SK-N-SH (cell line): ENCODE results near the gene BCAT1.

ENCODE experiments used
- CTCF ChIP-seq: fragments of 200-600 bp; sonication (generic); IDR thresholded peaks from 2 replicates; pipeline ENCODE4 v1.6.1; 2017; ENCODE audit warnings: antibody characterized with exemption, mild to moderate bottlenecking, moderate library complexity
- EZH2phosphoT487 ChIP-seq: fragments of 200-600 bp; sonication (generic); IDR thresholded peaks from 2 replicates; pipeline ENCODE4 v1.6.1; 2017; ENCODE audit warnings: low read depth, mixed run types, mild to moderate bottlenecking, antibody characterized with exemption, moderate library complexity, borderline replicate concordance
- POLR2AphosphoS5 ChIP-seq: IDR thresholded peaks from 2 replicates; pipeline ENCODE4 v1.6.1; 2012; ENCODE audit warnings: low read depth, low read length
- RCOR1 ChIP-seq: fragments of 150-350 bp; IDR thresholded peaks from 2 replicates; pipeline ENCODE4 v1.6.1; 2017; ENCODE audit warnings: antibody characterized with exemption, low read length
- SMC3 ChIP-seq: IDR thresholded peaks from 2 replicates; pipeline ENCODE4 v1.6.1; 2012; ENCODE audit warnings: low read depth, low read length, improper control_type of control experiment
- YY1 ChIP-seq: IDR thresholded peaks from 2 replicates; pipeline ENCODE4 v1.4.0; 2012; ENCODE audit warnings: low read depth, mild to moderate bottlenecking

GRCh38 chr12:24903329-24904088 is 45.4 kb downstream of the BCAT1 start:
- TF ChIP-seq EZH2phosphoT487 (no peak), CTCF (no peak), RCOR1 (no peak), YY1 (no peak), SMC3 (no peak), POLR2AphosphoS5 (no peak)
